MG63 (cell line): ENCODE measurements around the gene FAM53A. TPM values are rescaled to one million over a fixed set of nuclear protein-coding genes. Genes with fewer than 3 reads are reported as not detected.

Experiments
- DNase-seq: peaks from one replicate; pipeline ENCODE4 v3.0.0-alpha.2; 2020
- H3K27me3 ChIP-seq: fragments of 250-450 bp; sonication (Bioruptor Pico); 2 replicates; pipeline ENCODE4 v1.5.1; 2020; ENCODE audit warnings: mild to moderate bottlenecking, moderate library complexity
- H3K36me3 ChIP-seq: fragments of 250-450 bp; sonication (Bioruptor Pico); 2 replicates; pipeline ENCODE4 v1.5.1; 2020; ENCODE audit warnings: mild to moderate bottlenecking, moderate library complexity
- H3K4me3 ChIP-seq: fragments of 250-450 bp; sonication (Bioruptor Pico); 2 replicates; pipeline ENCODE4 v1.5.1; 2020; ENCODE audit warnings: mild to moderate bottlenecking, moderate library complexity
- H3K9me3 ChIP-seq: fragments of 250-450 bp; sonication (Bioruptor Pico); 2 replicates; pipeline ENCODE4 v1.5.1; 2020; ENCODE audit warnings: mild to moderate bottlenecking, moderate library complexity
- total RNA-seq: library from RNA; depleted of rRNA; stranded (reverse); fragments of >200 nt; shearing (Covaris generic); gene quantifications from 2 replicates; pipeline ENCODE4 v1.2.3, GENCODE V29; 2014; ENCODE audit warnings: low replicate concordance

FAM53A gene
- total RNA-seq, 1 experiment from 2014 or later = 2.6 TPM

- Histone ChIP-seq H3K4me3 (no peak overlapping the region), H3K36me3 (no peaks in the 10 kb centered on the region), H3K27me3 (no peaks in the 10 kb centered on the region), H3K9me3 (no peaks in the 10 kb centered on the region)
- DNase-seq = no peak
Measured at GRCh38 chr4:1638873-1639272, 45.2 kb downstream of the FAM53A start.

- no peaks in the 10 kb centered on the region for H3K9me3 ChIP-seq
- H3K27me3 ChIP-seq = no peaks in the 10 kb centered on the region
- DNase-seq = no peak
- no peak overlapping the region for H3K4me3 ChIP-seq
- no peaks in the 10 kb centered on the region for H3K36me3 ChIP-seq
Measured at GRCh38 chr4:1638272-1638598, 45.9 kb downstream of the FAM53A start.

- Histone ChIP-seq H3K9me3 (no peaks in the 10 kb centered on the region), H3K27me3 (no peaks in the 10 kb centered on the region), H3K36me3 (no peaks in the 10 kb centered on the region), H3K4me3 (no peak overlapping the region)
- DNase-seq = no peak
Measured at GRCh38 chr4:1637580-1638271, 46.4 kb downstream of the FAM53A start.

GRCh38 chr4:1636490-1637211 lies 47.5 kb downstream of the FAM53A start:
- Histone ChIP-seq H3K27me3 (no peaks in the 10 kb centered on the region), H3K9me3 (no peaks in the 10 kb centered on the region), H3K4me3 (no peak overlapping the region), H3K36me3 (no peaks in the 10 kb centered on the region)
- no peak for DNase-seq

GRCh38 chr4:1635464-1635863 lies 48.6 kb downstream of the FAM53A start:
- no peaks in the 10 kb centered on the region for H3K36me3 ChIP-seq
- no peaks in the 10 kb centered on the region for H3K9me3 ChIP-seq
- no peak overlapping the region for H3K4me3 ChIP-seq
- DNase-seq = no peak
- H3K27me3 ChIP-seq = no peaks in the 10 kb centered on the region

- Histone ChIP-seq H3K4me3 (no peak overlapping the region), H3K27me3 (no peaks in the 10 kb centered on the region), H3K36me3 (no peaks in the 10 kb centered on the region), H3K9me3 (no peaks in the 10 kb centered on the region)
- no peak for DNase-seq
Measured at GRCh38 chr4:1633993-1634392, 50.1 kb downstream of the FAM53A start.

- no peak for DNase-seq
- no peak overlapping the region for H3K4me3 ChIP-seq
- H3K36me3 ChIP-seq = no peaks in the 10 kb centered on the region
- no peaks in the 10 kb centered on the region for H3K9me3 ChIP-seq
- H3K27me3 ChIP-seq = no peaks in the 10 kb centered on the region
Measured at GRCh38 chr4:1632109-1633104, 51.7 kb downstream of the FAM53A start.

- Histone ChIP-seq H3K27me3 (no peaks in the 10 kb centered on the region), H3K9me3 (no peaks in the 10 kb centered on the region), H3K4me3 (no peak overlapping the region), H3K36me3 (no peaks in the 10 kb centered on the region)
- no peak for DNase-seq
Measured at GRCh38 chr4:1631136-1631535, 53.0 kb downstream of the FAM53A start.

- Histone ChIP-seq H3K4me3 (no peak overlapping the region), H3K36me3 (no peaks in the 10 kb centered on the region), H3K9me3 (no peaks in the 10 kb centered on the region), H3K27me3 (no peaks in the 10 kb centered on the region)
- DNase-seq = no peak
Measured at GRCh38 chr4:1630266-1630665, 53.8 kb downstream of the FAM53A start.

- Histone ChIP-seq H3K27me3 (no peaks in the 10 kb centered on the region), H3K36me3 (no peaks in the 10 kb centered on the region), H3K4me3 (no peak overlapping the region), H3K9me3 (no peaks in the 10 kb centered on the region)
- DNase-seq = no peak
Measured at GRCh38 chr4:1629699-1630083, 54.4 kb downstream of the FAM53A start.

- Histone ChIP-seq H3K4me3 (no peak overlapping the region), H3K9me3 (no peaks in the 10 kb centered on the region), H3K36me3 (no peaks in the 10 kb centered on the region), H3K27me3 (no peaks in the 10 kb centered on the region)
- peak; percentile 35 for DNase-seq
Measured at GRCh38 chr4:1628892-1629698, 55.0 kb downstream of the FAM53A start.

GRCh38 chr4:1627417-1628313 lies 56.4 kb downstream of the FAM53A start:
- no peak overlapping the region for H3K4me3 ChIP-seq
- no peak for DNase-seq
- H3K27me3 ChIP-seq = no peaks in the 10 kb centered on the region
- H3K9me3 ChIP-seq = no peaks in the 10 kb centered on the region
- H3K36me3 ChIP-seq = no peaks in the 10 kb centered on the region

- H3K4me3 ChIP-seq = no peak overlapping the region
- DNase-seq = no peak
- H3K36me3 ChIP-seq = no peaks in the 10 kb centered on the region
- H3K27me3 ChIP-seq = no peaks in the 10 kb centered on the region
- H3K9me3 ChIP-seq = no peaks in the 10 kb centered on the region
Measured at GRCh38 chr4:1626941-1627340, 57.2 kb downstream of the FAM53A start.

GRCh38 chr4:1626151-1626550 lies 58.0 kb downstream of the FAM53A start:
- Histone ChIP-seq H3K9me3 (no peaks in the 10 kb centered on the region), H3K27me3 (no peaks in the 10 kb centered on the region), H3K36me3 (no peaks in the 10 kb centered on the region), H3K4me3 (no peak overlapping the region)
- DNase-seq = no peak

GRCh38 chr4:1625600-1626138 lies 58.4 kb downstream of the FAM53A start:
- H3K36me3 ChIP-seq = no peaks in the 10 kb centered on the region
- DNase-seq = no peak
- H3K9me3 ChIP-seq = no peaks in the 10 kb centered on the region

More at GRCh38 chr4:1625600-1626138, 58.4 kb downstream of the FAM53A start:
- no peaks in the 10 kb centered on the region for H3K27me3 ChIP-seq
- H3K4me3 ChIP-seq = no peak overlapping the region
